GM12865 (cell line): ENCODE results near the gene IFIT5.
"Not testable (repeated sequence)": the region's sequence is repeated elsewhere in the genome, so short reads cannot be mapped to it uniquely, and the experiment has no call there.

ENCODE experiments used
- DNase-seq: peaks from one replicate; pipeline ENCODE4 v3.0.0; 2010; ENCODE audit warnings: low read depth
- H3K4me3 ChIP-seq: 2 replicates; pipeline ENCODE4 v1.5.1; 2011; ENCODE audit warnings: mild to moderate bottlenecking, low read depth, low read length, control low read depth
- TF ChIP-seq, protein P1 (sequence below): IDR thresholded peaks from 2 replicates; pipeline ENCODE4 v1.5.1; 2011; ENCODE audit warnings: low read length, control low read depth, low read depth, inconsistent platforms; ENCODE audit not compliant: insufficient read depth; ENCODE audit errors: missing control alignments

Gene IFIT5

DNA sequence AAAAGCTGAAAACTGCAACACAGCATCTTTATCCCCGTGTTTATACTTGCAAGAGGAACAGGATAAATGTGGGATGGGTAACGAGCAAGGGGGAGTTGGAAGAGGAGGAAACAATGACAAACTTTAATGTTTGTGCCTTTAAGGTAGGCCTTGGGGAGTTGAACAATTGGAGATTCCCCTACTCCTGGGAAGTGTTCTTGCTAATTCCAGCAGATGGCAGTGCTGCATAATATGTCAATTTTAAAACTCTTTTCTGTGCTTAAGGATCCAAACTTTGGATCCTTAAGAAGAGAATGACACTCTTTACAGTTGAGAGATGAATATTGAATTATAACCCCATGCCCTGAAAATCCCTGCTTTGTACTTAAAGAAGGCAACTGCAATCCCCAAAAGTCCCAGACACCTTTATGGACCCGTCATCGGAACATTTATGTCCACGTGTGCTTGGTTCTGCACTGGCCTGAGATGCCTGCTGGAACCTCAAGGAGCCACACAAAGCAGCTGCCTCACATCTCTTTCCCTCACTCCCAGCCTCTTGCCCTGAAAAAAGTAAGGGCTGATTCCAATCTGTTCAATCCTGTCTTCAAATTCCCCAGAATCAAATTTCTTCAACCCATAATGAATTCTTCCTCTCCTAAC is 12.0 kb downstream of the IFIT5 start:
- TF ChIP-seq, protein P1, sequence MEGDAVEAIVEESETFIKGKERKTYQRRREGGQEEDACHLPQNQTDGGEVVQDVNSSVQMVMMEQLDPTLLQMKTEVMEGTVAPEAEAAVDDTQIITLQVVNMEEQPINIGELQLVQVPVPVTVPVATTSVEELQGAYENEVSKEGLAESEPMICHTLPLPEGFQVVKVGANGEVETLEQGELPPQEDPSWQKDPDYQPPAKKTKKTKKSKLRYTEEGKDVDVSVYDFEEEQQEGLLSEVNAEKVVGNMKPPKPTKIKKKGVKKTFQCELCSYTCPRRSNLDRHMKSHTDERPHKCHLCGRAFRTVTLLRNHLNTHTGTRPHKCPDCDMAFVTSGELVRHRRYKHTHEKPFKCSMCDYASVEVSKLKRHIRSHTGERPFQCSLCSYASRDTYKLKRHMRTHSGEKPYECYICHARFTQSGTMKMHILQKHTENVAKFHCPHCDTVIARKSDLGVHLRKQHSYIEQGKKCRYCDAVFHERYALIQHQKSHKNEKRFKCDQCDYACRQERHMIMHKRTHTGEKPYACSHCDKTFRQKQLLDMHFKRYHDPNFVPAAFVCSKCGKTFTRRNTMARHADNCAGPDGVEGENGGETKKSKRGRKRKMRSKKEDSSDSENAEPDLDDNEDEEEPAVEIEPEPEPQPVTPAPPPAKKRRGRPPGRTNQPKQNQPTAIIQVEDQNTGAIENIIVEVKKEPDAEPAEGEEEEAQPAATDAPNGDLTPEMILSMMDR = peak; percentile 57
- H3K4me3 ChIP-seq = no peak overlapping the region
- peak; percentile 58 for DNase-seq

- TF ChIP-seq, protein P1 = no peak
- no peak overlapping the region for H3K4me3 ChIP-seq
- no peak for DNase-seq
These were observed 13.3 kb downstream of the IFIT5 start for GRCh38 chr10:89427629-89428028.

DNA sequence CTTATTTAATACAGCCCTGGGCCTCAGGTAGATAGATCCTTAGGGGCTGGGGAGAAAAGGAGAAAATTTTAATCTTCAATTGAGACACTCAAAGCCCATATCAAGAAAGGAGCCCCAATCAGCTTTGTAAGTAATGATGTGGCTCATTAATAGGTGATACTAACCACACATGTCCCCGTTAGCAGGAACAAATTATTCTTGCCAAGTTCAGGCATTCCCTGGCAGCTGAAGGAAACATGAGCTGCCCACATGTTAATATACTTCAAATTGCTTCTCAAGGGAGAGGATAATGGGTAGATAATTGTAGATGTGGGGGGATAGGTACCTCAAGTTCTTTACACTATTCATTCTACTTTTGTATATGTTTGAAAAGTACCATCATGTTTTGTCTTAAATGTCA is 14.5 kb downstream of the IFIT5 start:
- TF ChIP-seq, protein P1 = no peak
- no peak for DNase-seq

DNA sequence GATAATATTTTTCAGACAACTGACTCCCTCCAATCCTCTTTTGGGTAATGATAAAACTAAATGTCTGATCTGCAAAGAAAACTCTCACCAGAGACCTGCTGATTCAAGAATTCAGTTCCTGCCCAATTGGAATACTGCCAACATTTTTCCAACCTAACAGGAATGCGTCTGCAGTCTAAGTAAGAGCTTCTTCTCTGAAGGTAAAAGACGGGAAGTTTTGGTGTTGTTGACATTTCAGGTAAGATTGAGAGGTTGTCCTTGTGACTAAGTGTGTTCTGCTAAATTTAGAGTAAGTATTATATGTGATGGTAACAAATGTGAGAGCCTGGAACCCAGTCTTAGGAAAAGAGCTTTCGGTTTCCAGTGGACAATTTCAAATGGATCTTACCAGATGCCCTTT is 17.6 kb downstream of the IFIT5 start:
- no peak overlapping the region for H3K4me3 ChIP-seq
- TF ChIP-seq, protein P1 = no peak
- DNase-seq = no peak

More for the DNA sequence above, 14.5 kb downstream of the IFIT5 start:
- H3K4me3 ChIP-seq = no peak overlapping the region

DNA sequence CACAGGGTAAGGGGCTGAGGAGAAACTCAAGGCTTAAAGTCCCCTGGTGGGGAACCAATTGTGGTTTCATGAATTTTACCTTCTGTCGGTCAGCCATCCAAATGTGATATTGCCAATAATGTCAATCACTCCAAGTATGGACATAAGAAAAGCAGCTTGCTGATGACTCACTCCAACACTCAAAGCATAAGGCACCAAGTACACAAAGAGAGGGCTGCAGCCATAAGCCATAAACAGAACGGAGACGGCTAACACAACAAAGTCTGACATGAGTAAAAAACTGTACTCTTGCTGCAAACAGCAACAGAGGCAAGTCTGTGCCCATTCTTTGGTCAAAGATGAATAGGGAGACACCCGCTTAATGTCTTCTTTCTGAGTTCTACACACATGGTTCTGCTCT is 24.2 kb downstream of the IFIT5 start:
- no peak for DNase-seq
- TF ChIP-seq, protein P1 = no peak
- no peak overlapping the region for H3K4me3 ChIP-seq

DNA sequence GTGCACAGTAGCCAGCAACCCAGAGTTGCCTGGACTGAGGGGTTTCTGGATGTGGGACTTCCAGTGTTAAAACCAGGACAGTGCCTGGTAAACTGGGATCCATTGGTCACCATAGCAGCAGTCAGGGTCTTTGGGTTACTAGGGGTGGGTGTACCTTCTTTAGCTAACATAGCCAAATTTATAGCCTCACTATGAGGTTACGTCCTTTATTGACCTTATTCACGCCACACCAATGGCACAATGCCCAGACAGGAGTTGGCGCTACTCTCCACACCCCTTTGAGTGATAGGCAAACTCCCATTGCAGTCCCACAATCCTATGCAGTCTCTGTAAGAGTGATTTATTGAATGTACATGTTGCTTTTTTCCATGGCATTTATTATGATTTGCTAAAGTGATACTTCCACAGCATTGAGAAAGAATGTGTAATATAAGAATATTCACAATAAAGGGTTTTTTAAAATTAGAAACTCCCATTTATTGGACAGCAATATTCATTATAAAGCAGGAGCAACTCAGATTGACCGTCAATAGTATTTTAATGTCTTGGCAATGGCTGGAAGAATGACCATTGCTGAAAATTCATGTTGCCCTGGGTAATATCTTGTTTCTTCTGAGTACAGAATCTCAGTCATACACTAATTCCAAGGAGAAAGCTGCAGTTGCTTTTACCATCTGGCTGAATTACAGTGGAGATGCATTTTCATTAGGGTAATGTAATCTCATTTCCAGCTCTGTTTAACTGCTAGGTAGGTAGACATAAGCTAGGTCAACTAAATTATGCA is 26.1 kb downstream of the IFIT5 start:
- TF ChIP-seq, protein P1 = no peak
- H3K4me3 ChIP-seq = no peak overlapping the region
- DNase-seq = no peak

- TF ChIP-seq, protein P1 = no peak
- DNase-seq = no peak
- no peak overlapping the region for H3K4me3 ChIP-seq
These were observed 27.9 kb downstream of the IFIT5 start for GRCh38 chr10:89442289-89442688.

- not testable (repeated sequence) for H3K4me3 ChIP-seq, DNase-seq
These were observed 30.5 kb downstream of the IFIT5 start for GRCh38 chr10:89444819-89445218.
